GM12891 (cell line): ENCODE measurements around the gene RIPK3.

Experiments
- POLR2A ChIP-seq: IDR thresholded peaks from 2 replicates; pipeline ENCODE4 v1.6.1; 2011; ENCODE audit warnings: low read depth, low read length, control low read depth
- POLR2AphosphoS5 ChIP-seq: IDR thresholded peaks from 2 replicates; pipeline ENCODE4 v1.6.1; 2011; ENCODE audit warnings: low read depth, low read length, control low read depth
- SPI1 ChIP-seq: IDR thresholded peaks from 2 replicates; pipeline ENCODE4 v1.6.1; 2011; ENCODE audit warnings: low read depth, low read length, control low read depth
- TAF1 ChIP-seq: IDR thresholded peaks from 2 replicates; pipeline ENCODE4 v1.6.1; 2011; ENCODE audit warnings: low read depth, low read length, control low read depth

- no peak for TF ChIP-seq POLR2A
- TF ChIP-seq TAF1: no peak
- no peak for TF ChIP-seq SPI1
- no peak for TF ChIP-seq POLR2AphosphoS5
Observed at GRCh38 chr14:24377126-24377525, 37.3 kb upstream of the RIPK3 start.
